NCI-H1930 (cell line): ENCODE results near the gene SPTLC3.

Experiments
- DNase-seq, 2 experiments: peaks; one replicate each; lab custom pipeline; 2025; lab: John Stamatoyannopoulos, UW

Gene SPTLC3

GRCh38 chr20:13031751-13032150, 23.0 kb downstream of the SPTLC3 start:
- no peak for DNase-seq

- DNase-seq: no peak
These were observed 25.3 kb downstream of the SPTLC3 start for GRCh38 chr20:13034115-13034514.

DNA sequence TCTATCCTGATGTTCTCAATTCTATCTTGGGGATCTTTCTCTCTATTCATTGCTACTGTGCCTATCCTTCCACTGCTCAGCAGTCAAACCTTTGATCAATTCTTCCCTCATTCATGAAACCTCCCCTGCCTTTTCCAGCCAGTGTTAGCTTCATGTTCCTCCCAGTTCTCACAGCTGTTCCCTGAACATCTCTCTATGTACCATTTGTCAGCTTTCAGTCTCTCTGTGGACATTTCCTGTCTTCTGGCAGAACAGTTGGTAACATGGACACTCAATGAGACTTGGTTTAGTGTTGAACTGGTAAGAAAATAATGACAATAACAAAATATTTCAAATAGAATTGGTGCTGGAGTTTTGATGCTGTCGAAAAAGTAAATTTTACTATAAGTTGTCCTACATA, 26.2 kb downstream of the SPTLC3 start:
- no peak for DNase-seq

DNA sequence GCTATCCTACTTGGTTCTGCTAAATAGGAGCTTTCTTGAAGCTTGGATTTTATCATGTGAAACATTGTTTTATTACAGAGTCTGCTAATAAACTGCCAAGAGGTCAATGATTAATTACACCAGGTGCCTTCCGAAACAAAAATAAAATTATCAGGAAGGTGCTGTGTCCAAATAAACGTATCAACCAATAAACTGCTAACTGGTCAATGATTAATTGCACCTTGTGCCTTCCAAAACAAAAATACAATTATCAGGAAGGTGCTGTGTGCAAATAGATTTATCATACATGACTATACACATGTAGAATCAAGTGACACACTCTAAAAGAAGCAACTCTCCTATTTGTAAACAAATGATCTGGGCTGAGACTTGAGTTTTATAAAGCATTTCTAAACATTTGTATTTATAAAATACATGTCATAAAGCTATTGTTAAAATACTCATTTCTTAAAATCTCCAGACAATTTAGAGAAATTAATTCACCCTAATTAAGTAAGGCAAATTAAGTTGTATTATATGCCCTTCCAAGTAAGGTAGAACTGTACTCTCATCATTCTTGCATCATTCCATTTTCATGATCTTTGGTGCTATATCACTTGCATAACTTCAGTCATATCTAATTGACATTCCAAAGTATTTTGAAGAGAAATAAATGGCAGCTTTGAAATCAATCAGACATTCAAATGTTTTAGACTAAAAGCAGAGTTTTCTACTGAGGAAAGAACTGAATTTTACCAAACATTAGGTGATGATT, 26.8 kb downstream of the SPTLC3 start:
- no peak for DNase-seq

- no peak for DNase-seq
These were observed 29.0 kb downstream of the SPTLC3 start for GRCh38 chr20:13037727-13038126.

DNA sequence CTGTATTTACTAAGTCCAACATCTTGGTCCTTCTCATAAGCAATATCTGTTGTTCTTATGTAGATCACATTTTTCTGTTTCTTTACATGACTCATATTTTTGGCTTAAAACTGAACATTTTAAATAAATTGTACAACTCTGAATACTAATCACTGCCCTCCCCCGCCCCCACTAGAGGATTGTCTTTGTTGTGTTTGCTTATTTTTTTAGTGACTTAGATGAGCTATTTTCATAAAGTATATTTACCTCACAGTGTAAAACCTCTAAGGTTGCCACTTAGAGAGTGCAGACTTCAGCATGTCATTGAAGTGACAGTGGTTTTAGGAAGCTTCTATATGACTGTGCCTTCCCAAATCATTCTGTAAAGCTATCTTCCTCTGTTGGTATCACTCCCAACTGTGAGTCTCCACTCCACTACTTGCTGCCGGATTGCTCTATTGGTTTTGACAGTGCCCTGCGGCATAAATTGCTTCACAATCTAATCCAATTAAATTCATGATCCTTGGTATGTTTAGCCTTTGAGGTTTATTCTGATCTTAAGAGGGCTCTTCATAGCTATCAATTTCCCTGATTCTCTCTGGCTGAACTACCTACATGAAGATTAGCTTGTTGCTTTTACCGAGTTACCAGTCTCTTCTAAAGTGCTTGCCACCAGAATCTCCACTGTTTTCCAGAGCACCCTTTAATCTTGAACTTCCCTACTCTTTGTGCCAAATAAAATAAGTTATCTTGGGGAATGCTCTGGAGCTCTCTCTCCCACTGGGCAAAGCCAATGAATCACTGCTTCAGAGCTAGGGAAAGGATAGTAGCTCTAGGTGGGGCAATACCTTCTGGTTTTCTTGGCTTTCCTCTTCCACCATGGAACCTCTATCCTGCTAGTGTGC, 33.0 kb downstream of the SPTLC3 start:
- no peak for DNase-seq

- DNase-seq: no peak
These were observed 33.7 kb downstream of the SPTLC3 start for GRCh38 chr20:13042458-13042794.

DNA sequence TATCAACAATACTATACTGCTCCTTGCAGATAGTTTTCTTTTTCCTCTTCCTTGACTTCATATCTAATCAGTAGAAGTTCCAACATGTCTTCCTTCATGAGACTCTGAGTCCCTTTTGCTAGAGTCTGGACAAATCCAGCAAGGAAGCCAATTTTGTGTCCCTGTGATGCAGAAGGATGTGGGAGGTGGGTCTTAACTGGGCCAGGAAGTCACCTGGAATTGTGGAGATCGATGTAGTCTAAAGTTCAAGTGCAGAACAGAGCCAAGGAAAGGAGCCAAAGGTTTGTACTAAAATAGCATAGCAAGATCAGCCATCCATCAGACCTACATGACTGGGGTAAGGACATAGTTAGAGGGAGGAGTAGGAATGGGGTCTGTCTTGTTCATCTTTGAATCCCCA, 37.6 kb downstream of the SPTLC3 start:
- no peak for DNase-seq

GRCh38 chr20:13054011-13054410, 45.2 kb downstream of the SPTLC3 start:
- no peak for DNase-seq

DNA sequence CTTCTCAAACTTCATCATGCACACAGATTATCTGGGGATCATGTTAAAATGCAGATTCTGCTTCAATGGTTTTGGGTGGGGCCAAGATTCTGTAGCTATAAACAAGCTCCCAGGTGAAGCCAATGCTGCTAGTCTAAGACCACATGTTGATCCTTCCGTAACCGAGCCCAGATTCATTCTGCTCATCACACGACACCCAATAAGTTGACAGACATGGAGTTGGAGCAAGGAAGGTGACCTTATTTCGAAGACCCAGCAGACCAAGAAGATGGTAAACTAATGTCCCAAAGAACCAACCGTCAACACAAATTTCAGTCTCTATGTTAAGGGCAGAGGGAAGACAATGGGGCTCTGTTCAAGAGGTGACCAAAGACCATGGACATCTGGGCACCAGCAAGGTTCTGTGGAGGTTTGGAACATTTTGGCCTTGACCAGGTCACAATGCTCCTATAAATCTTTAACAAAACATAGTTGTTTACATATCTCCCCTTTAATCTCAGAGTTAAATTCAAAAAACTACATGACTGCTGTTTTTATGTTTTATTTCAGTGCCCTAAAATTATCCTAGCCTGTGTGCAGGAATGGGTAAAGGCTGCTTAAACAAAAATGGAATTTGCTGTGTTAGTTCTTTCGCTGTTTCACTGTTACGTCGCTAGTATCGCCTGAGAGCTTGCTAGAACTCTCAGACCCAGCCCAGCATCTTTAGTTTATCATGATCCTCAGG, 50.1 kb downstream of the SPTLC3 start:
- DNase-seq: no peak

- DNase-seq: no peak
These were observed 50.8 kb downstream of the SPTLC3 start for GRCh38 chr20:13059398-13060136.

GRCh38 chr20:13060327-13060726, 51.6 kb downstream of the SPTLC3 start:
- DNase-seq: no peak

- no peak for DNase-seq
These were observed 52.6 kb downstream of the SPTLC3 start for GRCh38 chr20:13061381-13061780.

- DNase-seq: no peak
These were observed 54.0 kb downstream of the SPTLC3 start for GRCh38 chr20:13062789-13063188.

DNA sequence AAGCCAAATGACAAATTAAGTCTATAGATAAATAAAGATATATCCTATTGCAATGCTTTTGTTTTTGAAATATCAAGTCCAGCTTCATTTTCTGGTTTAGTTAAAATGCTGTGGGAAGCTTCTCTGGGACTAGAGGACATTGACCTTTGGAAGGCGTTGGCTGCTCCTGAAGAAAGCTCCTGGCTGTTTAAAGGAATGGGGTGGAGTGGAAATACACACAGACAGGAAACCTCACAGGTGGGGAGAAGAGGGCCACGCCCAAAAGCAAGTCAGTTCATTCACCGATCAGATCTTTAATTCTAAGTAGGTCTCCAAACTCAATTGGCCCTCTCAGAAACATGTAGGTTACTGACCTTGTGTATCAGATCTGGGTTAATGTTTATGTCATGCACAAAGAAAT, 59.6 kb downstream of the SPTLC3 start:
- no peak for DNase-seq

DNA sequence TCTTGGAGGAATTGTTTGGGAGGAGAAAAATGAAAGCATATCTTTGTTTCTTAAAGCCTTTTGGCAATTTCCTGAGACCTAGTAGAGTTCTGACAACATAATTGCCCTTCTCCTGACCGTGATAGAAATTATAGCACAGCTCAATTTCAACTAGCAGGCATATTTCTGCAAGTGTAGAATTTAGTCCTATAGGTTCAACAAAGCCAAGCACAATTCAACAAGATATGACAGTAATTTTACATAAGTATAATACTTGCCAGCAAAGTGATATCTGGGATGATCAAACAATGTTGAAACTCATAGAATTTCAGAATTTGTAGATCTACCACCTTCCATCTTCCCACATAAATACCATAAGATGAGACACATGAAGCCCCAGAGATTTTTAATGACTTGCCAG, 73.1 kb downstream of the SPTLC3 start:
- no peak for DNase-seq

DNA sequence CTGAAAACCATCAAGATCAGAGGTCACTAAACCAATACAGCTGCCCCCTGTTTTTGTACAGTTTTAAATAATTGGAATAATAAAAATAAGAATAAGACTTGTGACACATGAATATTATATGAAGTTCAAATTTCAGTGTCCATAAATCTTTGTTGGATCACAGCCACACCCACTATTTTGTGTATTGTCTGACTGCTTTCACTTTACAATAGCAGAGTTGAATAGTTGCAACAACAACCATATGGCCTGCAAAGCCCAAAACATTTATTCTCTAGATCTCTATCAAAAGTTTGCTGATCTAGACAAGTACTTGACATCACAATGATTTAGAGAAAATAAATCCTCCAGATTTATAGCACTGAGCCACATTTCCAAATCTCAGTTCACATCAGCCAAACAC, 73.6 kb downstream of the SPTLC3 start:
- no peak for DNase-seq

DNA sequence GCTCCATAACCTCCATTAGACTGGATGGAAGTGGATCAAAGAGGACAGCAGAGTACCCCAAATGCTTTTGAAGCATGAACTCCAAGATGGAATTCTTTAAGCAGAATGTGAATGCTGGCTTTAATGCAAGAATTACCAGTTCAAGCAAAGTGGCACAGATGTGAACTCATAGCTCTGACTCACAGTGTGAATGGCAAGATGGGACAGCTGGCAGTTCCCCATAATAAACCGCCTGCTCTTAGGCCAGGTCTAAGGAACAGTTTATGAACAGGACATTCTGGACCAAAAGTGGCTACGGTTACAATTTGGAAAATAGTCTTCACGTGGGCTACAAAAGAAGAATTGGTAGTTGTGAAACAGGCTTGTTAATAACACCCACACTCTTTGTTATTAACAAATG, 76.5 kb downstream of the SPTLC3 start:
- no peak for DNase-seq

GRCh38 chr20:13089950-13090469, 81.2 kb downstream of the SPTLC3 start:
- DNase-seq: no peak

DNA sequence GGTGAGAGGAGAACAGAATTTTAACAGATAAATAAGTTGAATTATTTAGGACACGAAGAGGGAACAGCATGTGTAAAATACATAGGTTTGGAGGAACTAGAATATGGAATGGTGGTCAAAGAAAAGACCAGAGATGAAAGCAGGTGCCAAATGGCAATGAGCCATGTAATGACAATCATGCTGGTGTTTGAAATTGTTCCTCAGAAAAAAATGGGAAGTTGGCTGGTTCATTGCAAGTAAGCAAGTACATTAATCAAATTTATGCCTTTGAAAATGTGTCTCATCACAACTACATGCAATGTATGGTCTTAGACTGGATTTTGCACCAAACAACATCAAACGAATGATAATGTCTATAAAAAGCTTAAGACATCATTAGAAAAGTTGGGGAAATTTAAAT, 83.3 kb downstream of the SPTLC3 start:
- no peak for DNase-seq

GRCh38 chr20:13094976-13095375, 86.2 kb downstream of the SPTLC3 start:
- DNase-seq: no peak
